Measurements from ENCODE around the gene TSPAN18. TPM values are rescaled to one million over a fixed set of nuclear protein-coding genes. Genes with fewer than 3 reads are reported as not detected.

Gene TSPAN18
- total RNA-seq, 1 experiment from 2014 or later, result not detected

DNA sequence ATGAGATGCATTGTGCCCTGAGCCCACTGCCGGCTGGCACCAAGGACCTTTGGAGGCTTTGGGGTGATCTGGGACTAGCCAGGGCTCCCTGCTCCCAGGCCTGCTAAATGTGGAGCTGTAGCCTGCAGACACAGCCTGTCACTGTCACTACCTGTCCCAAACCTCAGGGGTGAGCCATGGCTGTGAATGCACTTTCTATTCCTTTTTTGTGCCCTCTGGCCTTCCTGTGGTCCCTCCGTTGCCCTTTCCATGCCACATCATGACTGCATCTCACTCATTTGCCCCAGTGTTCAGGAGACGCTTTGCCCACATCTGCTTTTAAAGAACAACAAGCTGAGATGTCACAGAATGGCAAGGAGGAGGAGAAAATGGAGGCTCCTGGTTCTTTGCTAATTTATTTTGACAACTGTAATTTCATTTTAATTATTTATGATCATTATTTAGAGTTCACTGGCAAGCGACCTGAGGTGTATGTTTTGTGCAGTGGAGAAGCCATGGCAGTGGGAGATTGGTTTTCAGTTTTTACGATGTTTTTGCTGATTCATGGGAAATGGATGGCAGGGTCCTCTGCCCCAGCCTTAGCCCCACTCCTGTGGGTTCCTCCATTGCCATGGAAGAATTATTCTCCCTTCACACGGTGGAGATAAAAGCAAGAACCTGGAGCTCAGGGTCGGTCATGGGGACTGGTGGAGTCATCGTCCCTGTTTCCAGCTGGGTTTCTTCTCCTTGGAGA is 69.2 kb downstream of the TSPAN18 start:
- DNase-seq (ENCODE audit: low read depth), result no peak

DNA sequence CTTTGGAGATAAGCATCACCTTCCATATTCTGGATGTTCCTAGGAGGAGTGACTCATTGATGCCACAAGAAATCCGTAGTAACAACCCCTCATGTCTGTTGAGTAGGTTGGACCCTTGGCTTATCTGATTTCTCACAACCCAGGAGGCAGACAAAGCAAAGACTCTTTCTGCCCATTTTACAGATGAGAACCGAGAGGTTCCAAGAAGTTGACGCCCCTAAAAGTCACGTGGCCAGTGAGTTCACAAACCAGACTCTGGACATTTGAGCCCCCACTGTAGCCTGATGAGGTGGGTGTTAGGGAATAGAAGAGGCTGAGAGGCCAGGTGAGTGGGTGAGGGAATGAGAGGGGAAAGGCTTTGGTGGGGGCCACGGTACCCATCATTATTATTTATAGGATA is 70.3 kb downstream of the TSPAN18 start:
- no peak for DNase-seq (ENCODE audit: low read depth)

DNA sequence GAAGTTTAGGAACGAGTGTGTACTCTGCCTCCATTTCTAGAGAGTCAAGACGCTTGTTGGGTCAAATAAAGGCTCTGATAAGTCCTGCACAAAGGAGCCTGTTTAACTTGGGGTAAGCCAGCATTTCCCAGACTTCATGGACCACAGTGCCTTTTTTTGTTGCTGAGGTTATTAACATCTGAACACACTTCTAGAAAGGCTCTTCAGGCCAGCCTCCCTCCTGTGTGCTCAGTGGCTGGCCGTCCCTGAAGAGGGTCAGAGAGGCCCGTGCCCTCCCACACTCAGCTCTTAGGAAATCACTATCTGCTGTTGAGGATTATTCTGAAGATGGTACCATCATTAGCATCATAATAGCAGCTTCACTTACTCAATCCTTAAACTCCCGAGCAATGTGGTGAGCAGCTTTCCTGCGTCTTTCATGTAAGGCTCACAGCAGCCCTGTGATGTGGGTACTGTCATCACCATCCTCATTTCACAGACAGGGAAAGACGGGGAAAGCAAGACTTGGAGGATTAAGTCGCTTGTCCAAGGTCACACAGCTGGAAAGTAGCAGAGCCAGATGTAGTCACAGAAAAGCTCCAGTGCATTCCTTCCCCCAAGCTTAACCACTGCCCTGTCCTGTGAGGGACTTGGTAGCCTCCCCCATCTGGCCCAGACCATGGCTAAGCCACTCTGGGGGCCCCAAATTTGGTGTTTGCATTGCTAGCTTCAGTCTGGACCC is 71.3 kb downstream of the TSPAN18 start:
- no peak for DNase-seq (ENCODE audit: low read depth)

DNA sequence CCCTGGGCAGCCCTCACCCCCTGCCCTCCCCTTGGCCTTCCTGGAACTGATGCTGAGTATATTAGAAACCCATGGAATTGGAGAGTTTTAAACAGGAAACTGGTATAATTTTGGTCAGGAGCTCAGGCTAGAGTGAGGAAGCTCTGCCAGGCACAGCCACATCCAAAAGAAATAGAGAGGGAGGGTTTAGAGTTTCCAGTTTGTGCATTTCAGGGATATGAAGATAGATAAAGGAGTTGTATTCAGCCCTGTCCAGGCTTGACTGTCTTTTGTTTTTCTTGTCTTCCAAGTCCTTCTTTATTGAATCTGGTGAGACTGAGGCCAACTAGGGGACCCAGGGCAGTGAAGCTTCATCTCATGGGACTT is 71.8 kb downstream of the TSPAN18 start:
- no peak for DNase-seq (ENCODE audit: low read depth)

DNA sequence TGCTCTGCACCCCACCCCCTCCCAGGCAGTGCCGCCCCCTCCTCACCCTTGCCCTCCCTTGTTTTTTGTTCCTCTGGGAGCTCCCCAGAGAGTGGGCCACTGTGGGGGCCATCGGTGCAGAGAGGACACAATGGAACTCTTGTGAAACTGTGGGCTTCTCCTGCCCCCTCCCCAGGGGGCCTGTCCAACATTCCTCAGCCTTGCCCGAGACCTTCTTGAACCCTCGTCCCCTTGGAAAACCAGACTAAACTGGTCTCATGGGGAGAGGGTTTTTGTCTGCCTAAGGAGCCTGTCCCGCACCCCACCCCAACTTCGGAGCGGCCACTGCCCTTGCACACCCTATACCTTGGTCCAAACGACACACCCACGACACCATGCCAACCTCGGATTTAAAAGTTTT is 72.2 kb downstream of the TSPAN18 start:
- no peak for DNase-seq (ENCODE audit: low read depth)

DNA sequence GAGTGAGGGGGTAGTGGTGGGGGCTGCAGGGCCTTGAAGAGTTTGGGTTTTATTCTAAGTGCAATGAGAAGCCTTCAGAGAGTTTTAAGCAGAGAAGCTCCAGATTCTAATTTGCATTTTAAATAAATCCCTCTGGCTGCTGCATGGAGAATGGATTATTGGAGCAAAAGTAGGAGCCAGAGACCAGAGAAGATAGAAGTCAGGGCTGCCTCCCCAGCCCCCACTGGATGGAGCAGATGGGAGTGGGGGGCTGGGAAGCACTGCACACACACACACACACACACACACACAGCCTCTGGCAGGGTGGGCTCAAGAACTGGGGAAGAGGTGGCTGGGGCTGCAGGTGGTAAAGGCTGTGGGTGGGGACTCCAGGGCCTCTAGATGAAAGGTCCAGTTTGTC is 75.6 kb downstream of the TSPAN18 start:
- DNase-seq (ENCODE audit: low read depth), result no peak

DNA sequence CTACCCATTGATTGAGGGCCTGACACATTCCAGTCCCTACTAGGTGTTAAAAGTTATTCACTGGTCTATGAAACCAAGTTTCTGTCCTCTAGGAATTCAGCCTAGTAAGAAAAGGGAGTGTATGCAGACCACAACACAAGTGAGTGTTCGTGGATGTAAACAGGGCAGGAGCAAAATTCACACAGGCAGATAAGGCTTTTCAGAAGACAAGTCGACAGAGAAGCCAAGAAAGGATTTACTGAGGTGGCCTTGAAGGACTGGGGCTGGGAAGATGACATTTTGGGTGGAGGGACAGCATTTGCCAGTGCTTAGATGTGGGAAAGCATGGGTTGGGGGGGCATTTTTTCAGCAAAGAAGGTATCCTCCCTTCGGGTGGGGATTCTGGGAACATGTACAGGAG is 76.2 kb downstream of the TSPAN18 start:
- no peak for DNase-seq (ENCODE audit: low read depth)

DNA sequence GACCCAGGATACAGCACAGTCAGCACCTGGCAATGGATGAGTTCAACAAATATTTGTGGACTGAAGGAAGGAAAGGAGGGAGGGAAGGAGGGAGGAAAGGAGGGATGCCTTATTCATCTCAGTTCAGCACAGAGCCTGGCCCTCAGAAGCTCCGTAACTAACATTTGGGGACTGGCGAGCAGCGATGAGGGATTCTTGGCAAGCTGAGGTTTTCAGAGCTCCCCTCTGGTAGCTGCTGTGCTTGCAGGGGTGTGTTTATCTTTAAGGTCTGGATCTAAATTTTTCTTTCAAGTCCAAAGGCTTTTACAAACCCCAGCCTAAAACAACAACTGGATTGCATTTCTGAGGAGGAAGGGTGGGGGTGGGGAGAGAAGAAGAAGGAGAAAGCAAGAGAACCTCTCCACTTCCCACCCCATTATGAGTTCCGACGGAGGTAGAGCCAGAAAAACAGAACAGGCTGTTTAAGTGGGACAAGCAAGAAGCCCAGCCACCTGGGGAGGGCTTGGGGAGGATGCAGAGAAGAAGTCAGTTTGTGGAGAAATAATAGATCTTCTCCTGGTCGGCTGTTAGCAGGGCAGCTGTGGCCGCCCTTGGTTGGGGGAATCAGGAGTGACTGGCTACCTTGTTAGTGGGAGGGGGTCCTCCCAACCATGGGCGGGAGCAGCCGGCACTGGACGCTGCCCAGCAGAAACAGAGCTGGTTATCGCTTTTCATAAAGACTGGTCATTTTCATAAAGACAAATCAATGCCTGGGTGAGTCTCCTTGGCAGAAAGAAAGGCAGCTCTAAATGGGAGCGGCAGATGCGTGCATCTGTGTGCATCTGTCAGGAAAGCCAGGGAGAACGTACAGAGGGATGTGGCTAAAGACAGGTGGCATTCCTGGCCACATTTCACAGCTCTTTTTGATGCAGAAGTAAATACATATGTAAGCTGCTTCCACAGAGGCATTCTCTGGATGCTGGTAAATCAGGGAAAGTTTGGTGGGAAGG is 78.0 kb downstream of the TSPAN18 start:
- DNase-seq (ENCODE audit: low read depth), result no peak

DNA sequence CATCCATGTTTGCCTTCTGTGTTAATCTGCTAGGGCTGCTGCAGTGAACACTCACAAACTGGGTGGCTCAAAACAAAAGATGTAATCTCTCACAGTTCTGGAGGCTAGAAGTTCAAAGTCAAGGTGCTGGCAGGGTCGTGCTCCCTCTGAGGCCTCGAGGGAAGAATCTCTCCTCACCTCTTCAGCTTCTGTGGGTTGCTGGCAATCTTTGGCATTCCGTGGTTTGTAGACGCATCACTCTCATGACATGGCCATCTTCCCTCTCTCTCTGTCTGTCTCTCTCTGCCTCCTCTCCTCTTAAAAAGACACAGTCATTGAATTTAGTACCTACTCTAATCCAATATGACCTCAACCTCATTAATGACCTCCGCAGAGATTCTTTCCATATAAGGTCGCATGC is 78.8 kb downstream of the TSPAN18 start:
- no peak for DNase-seq (ENCODE audit: low read depth)

DNA sequence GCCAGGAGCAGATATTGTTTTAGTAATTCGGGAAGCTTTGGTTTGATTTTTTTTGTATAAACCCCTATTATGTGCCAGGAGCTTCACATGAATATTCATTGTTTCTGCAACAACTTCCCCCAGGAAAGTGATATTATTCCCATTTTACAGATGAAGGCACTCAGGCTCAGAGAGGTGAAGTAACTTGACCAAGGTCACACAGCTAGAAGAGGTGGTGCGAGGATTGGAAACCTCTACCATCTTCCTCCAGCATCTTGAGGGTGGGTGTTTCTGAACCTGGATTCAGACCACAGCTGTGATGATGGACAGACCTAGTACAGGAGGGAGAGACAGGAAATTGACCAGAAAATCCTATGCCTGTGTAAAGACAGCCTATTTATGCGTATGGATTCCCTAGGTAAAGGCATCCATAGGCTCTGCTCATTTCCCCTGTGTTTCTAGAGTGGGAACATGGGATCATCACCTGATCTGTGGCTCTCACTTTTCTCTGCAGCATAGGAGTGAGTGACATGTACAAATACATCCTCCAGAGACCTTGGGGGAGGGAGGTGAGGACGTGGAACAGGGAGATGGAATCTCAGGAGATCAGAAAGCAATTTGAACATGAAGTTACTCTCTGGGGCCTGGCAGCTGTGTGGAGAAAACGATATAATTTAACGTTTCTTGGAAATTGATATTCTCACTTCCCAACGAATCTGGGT is 81.4 kb downstream of the TSPAN18 start:
- DNase-seq (ENCODE audit: low read depth), result no peak

DNA sequence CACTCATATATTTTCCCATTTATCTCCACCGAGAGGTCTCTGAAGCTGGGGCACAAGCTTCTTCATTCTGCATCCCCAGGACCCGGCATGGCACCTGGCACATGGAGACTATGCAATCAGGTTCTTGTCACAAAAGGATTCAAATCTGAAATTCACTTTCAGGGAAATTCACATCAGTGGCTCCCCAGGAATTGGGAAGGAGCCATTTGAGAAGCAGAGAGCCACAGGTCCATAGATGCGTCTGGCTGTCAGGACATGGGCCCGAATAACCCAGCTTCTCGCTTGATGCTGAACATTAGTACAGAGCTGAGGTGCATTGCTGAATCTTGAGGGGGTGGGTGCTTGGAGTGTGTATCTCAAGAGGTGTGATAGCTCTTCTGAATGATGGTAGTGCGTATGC is 82.5 kb downstream of the TSPAN18 start:
- DNase-seq (ENCODE audit: low read depth), result no peak

DNA sequence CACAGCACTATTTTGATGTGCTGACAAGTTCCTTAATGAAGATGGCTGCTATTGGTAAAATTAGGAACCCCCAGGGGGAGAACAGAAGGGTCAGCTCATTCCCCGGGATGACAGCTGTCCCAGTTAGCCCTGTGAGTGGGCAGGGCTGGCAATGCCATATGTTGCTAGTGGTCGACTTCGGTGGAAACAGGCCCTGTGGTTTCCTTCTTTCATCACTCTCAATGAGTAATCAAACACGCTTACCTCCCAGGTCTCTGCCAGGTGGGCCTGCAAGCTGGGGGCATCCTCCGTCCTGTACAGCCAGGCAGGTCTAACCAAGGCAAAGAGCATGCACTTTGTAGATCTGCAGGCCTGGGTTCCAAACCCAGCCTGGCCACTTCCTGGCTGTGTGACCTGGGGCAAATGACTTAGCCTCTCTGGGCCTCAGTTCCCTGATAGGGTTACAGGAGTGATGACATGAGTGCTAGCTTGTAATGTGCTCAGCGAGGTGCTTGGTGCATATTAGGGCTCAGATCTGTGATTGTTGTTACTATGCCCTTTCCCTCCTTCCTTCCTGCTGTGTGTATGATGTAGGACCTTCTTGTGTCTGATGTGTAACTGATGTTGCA is 85.2 kb downstream of the TSPAN18 start:
- DNase-seq (ENCODE audit: low read depth), result no peak

DNA sequence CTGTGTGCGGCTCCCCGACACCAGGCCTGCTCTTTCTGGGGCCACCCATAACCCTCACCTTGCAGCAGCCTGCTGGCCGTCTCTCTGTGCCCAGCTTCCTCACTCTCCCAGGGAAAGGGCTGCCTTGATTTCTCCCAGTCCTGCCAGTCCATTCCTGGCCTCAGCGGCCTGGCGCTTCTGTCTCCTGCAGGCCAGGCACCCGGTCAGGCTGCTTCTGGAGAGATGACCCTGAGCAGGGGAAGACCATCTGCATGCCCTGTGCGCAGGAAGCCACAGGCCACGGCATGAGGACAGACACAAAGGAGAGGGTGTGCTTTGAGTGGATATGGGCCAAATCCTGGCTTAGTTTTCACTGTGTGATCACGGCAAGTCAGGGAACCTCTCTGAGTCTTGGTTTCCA is 86.2 kb downstream of the TSPAN18 start:
- DNase-seq (ENCODE audit: low read depth), result no peak

DNA sequence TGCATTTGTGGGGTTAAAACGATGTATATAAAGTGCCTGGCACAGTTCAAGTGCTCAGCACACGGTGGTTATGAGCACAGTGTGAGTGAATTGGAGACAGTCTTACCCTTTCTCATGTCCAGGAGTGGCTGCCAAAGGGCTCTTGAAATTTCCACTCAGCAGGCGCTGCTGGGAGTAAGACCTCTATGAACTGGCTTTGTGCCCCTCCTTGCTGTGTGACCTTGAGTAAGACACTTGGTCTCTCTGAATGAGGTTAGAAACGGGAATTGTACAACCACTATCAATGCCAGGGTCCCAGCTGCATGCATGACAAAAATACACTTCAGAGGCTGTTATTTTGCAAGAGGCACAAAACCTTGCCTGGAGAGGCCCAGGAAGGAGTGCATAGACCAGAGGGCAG is 86.6 kb downstream of the TSPAN18 start:
- no peak for DNase-seq (ENCODE audit: low read depth)

DNA sequence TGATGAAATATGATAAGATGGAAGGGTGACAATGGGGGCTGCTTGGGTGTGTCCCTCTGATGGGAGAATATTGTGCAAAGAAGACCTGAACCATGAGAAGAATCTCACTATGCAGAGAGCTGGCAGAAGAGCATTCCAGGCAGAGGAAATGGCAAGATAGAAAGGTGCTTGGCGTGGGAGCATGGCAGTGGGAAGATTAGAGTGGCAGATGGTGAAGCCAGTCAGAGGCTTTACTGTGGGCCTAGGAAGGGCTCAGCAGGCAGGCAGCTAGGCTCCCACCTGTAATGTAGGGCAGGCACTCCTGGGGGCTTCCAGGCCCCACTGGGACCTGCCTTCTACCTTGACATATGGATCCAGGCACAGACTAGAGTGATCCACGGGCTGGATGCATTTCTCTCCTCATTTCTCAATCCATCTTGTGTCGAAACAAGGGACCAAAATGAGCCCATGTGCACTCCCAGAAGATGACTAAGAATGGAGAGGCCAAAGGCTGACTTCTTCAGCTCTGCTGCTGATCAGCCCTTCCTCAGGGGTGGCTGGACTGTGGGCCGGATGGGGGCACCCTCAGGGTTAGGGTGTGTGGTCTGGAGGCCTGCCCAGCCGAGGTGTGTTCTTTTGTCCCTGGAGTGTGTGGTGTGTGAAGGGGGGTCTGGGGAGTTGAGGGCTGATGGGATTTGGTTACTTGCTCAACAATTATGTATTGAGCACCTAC is 88.3 kb downstream of the TSPAN18 start:
- DNase-seq (ENCODE audit: low read depth), result no peak

DNA sequence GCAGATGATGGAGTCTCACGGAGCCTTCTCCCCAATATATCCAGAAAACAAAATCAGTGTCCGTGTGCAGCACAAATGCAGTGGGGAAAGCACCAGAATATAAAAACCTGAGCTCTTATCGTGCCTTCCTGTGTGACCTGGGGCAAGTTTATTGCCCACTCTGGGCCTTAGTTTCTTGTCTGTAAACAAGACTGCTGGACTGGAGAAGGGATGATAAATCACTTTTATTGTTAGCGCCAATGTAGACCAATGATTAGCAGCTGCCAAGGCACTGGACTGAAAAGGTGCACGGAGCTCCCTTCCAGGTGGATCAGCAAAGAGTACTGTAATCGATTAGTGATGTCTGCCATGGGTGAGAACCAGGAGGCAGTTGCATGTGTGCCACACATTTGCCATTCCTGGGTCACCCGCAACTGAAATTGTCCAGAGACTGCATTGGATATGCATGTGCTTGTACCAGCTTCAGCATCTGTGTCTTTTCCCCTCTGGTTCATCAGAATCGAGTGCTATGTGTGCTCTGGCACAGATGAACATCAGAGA is 89.2 kb downstream of the TSPAN18 start:
- DNase-seq (ENCODE audit: low read depth), result no peak

DNA sequence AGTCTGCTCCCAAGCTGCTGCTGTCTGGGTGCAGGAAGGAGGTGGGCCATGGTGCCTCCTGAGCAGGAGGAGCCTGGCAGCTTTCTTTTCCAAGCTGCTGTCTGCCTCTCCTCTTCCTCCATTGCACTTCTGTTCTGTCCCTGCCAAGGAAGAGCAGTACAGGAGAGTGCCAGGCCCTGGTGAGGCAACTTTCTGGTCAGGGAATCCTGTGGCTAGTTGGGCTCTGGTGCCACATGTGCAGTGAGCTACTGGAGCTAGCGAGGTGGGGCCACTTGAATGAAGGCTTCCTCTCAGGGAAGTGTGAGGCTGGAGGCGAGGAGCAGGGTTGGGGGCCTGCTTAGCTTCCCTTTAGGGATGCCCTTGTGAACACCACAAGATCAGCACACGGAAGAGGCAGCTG is 90.0 kb downstream of the TSPAN18 start:
- DNase-seq (ENCODE audit: low read depth), result no peak

DNA sequence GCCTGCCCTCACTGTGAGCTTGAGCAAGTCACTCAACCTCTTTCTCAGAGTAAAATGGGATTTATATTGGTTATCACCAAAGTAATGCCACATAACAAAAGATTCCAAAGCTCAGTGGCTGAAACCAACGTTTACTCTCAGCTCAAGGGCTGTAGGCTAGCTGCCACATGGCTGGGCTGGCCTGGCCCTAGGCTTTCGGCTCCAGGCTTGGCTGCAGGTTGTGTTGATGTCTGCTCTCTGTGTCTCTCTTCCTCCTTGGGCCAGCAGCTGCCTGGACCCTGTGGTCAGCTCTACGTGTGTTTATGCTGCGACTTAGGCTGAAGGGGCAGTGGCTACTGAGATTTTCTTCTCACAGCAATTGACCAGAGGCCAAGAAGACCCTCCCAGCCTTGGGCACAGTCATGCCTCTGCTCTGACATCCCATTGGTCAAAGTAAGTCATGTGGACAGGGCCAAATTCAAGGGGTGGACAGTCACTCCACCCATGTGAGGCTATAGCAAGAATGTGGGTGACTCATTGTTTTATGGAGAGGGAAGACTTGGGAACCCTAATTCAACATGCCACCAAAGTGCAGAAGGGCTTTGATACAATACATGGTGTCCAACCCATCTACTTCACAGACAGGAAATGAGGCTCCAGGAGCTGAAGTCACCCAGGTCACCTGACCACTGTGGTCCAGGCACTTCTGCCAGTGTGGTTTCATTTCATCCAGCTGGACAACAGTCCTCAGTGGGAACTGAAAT is 90.6 kb downstream of the TSPAN18 start:
- DNase-seq (ENCODE audit: low read depth), result peak; percentile 17

DNA sequence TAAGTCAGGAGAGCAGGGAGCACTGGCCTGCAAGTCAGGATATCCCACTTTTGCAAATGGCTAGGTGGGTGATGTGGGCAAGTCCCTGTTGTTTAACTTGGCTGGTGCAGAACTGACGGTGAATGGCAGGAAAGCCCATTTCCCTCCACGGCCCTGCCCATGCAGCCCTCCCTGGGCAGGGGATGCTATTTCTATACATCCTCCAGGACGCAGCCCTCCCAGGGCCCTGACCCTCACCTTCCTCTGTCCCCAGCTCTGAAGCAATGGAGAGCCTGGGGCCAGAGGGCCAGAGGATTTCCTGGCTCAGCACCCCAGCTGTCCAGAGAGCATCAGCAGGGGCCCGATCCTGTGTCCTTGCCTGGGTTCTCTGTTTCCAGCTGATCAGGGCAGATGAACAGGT is 91.3 kb downstream of the TSPAN18 start:
- DNase-seq (ENCODE audit: low read depth), result no peak
